HCT116 (cell line): ENCODE data around the gene DISP2. TPM values are rescaled to one million over a fixed set of nuclear protein-coding genes. Genes with fewer than 3 reads are reported as not detected.

Experiments
- ATAC-seq: fragments of 200-7000 bp; cut with Tn5 transposase; 2 replicates; pipeline ENCODE4 v1.9.1; 2020; ENCODE audit warnings: mild to moderate bottlenecking, moderate library complexity
- BruUV-seq: library from RNA; stranded (reverse); fragments of 400-500 nt; replicated peaks from 2 replicates; lab custom pipeline; 2021; lab: Mats Ljungman, UMichigan
- CTCF ChIA-PET: fragments of 300-600 bp; sonication (Branson Sonifier 250); formaldehyde crosslinking; loops from one replicate; lab custom pipeline; 2021; ENCODE audit warnings: antibody characterized with exemption; lab: Charles Lee
- POLR2A ChIA-PET: fragments of 300-600, 350-600 bp; sonication (Branson Sonifier 250); formaldehyde crosslinking; loops from one replicate; lab custom pipeline; 2021; ENCODE audit warnings: antibody characterized with exemption; lab: Charles Lee
- RAD21 ChIA-PET, 2 experiments: fragments of 300-600 bp; sonication (Branson Sonifier 250); formaldehyde crosslinking; loops; one replicate each; lab custom pipeline; 2023; ENCODE audit warnings: low total read pairs in 2 of 2; ENCODE audit not compliant: uncharacterized antibody in 2 of 2, unreplicated experiment in 2 of 2, low non-redundant PET in 1 of 2; lab: Charles Lee
- DNase-seq: peaks from one replicate; pipeline ENCODE4 v3.0.0-alpha.2; 2010; ENCODE audit warnings: low read depth, low spot score
- H2AFZ ChIP-seq: fragments of 200-600 bp; shearing (Covaris generic), sonication (generic); 2 replicates; pipeline ENCODE4 v1.6.1; 2017; ENCODE audit warnings: low read depth, mixed run types, mixed read lengths, antibody characterized with exemption, low read length; ENCODE audit not compliant: poor library complexity, severe bottlenecking
- H3K27ac ChIP-seq: 2 replicates; pipeline ENCODE4 v1.5.1; 2012; ENCODE audit warnings: low read depth, low read length
- H3K27me3 ChIP-seq: fragments of 200-600 bp; sonication (generic); 2 replicates; pipeline ENCODE4 v1.6.1; 2016; ENCODE audit warnings: mixed run types, low read length, mixed read lengths; ENCODE audit not compliant: insufficient read depth
- H3K36me3 ChIP-seq, 2 experiments: fragments of 200-500 bp in 1 of 2; fragments of 200-600 bp in 1 of 2; sonication (Bioruptor generic) in 1 of 2; sonication (generic) in 1 of 2; 2 replicates each; pipeline versions ENCODE4 v1.5.1 to v1.6.1; 2014 to 2016; ENCODE audit warnings: low read length in 2 of 2, inconsistent platforms in 1 of 2, mixed read lengths in 1 of 2, mixed run types in 1 of 2; ENCODE audit not compliant: insufficient read depth in 2 of 2, control insufficient read depth in 1 of 2
- H3K4me1 ChIP-seq, 2 experiments: fragments of 200-600 bp in 1 of 2; sonication (generic) in 1 of 2; 2 replicates each; pipeline versions ENCODE4 v1.5.1 to v1.6.1; 2012 to 2017; ENCODE audit warnings: low read length in 2 of 2, inconsistent platforms in 1 of 2, mild to moderate bottlenecking in 1 of 2, mixed read lengths in 1 of 2, mixed run types in 1 of 2, moderate library complexity in 1 of 2; ENCODE audit not compliant: insufficient read depth in 2 of 2, control insufficient read depth in 1 of 2
- H3K4me2 ChIP-seq: fragments of 200-600 bp; sonication (generic); 2 replicates; pipeline ENCODE4 v1.6.1; 2017; ENCODE audit warnings: mixed run types, low read length, mixed read lengths
- H3K4me3 ChIP-seq, 2 experiments: fragments of 200-600 bp in 1 of 2; sonication (generic) in 1 of 2; replicated peaks in 1 of 2; 2 replicates each; pipeline ENCODE4 v1.5.1; 2011 to 2016; ENCODE audit warnings: low read length in 2 of 2, control low read depth in 1 of 2, low read depth in 1 of 2, mild to moderate bottlenecking in 1 of 2, mixed read lengths in 1 of 2, mixed run types in 1 of 2
- H3K79me2 ChIP-seq: fragments of 200-600 bp; sonication (generic); 2 replicates; pipeline ENCODE4 v1.6.1; 2017; ENCODE audit warnings: mild to moderate bottlenecking, mixed run types, low read length, moderate library complexity, mixed read lengths; ENCODE audit not compliant: insufficient read depth
- H3K9ac ChIP-seq: fragments of 200-600 bp; sonication (generic); 2 replicates; pipeline ENCODE4 v1.6.1; 2016; ENCODE audit warnings: low read length, mixed read lengths
- H3K9me2 ChIP-seq: fragments of 200-600 bp; sonication (generic), shearing (Covaris generic); 2 replicates; pipeline ENCODE4 v1.6.1; 2017; ENCODE audit warnings: mixed run types, mild to moderate bottlenecking, moderate library complexity; ENCODE audit not compliant: insufficient read depth
- H3K9me3 ChIP-seq, 2 experiments: fragments of 200-500 bp in 1 of 2; fragments of 200-600 bp in 1 of 2; sonication (Bioruptor generic) in 1 of 2; sonication (generic) in 1 of 2; 2 replicates each; pipeline ENCODE4 v1.6.1; 2014 to 2017; ENCODE audit warnings: low read length in 2 of 2, mixed read lengths in 2 of 2, inconsistent platforms in 1 of 2, low read depth in 1 of 2, mild to moderate bottlenecking in 1 of 2, mixed run types in 1 of 2, moderate library complexity in 1 of 2; ENCODE audit not compliant: control insufficient read depth in 1 of 2, insufficient read depth in 1 of 2
- H4K20me1 ChIP-seq: fragments of 200-600 bp; sonication (generic), shearing (Covaris generic); 2 replicates; pipeline ENCODE4 v1.6.1; 2017; ENCODE audit warnings: mixed run types, mild to moderate bottlenecking, moderate library complexity; ENCODE audit not compliant: insufficient read depth
- CEBPB ChIP-seq: IDR thresholded peaks from 2 replicates; pipeline ENCODE4 v1.6.1; 2012; ENCODE audit warnings: low read depth
- EZH2 ChIP-seq: fragments of 200-600 bp; sonication (generic); IDR thresholded peaks from 2 replicates; pipeline ENCODE4 v1.6.1; 2017; ENCODE audit warnings: antibody characterized with exemption, mixed run types
- EZH2phosphoT487 ChIP-seq: fragments of 200-600 bp; IDR thresholded peaks from 2 replicates; pipeline ENCODE4 v1.6.1; 2018; ENCODE audit warnings: antibody characterized with exemption, borderline replicate concordance
- MAX ChIP-seq: IDR thresholded peaks from 2 replicates; pipeline ENCODE4 v1.6.1; 2012
- YY1 ChIP-seq: IDR thresholded peaks from 2 replicates; pipeline ENCODE4 v1.6.1; 2011; ENCODE audit warnings: low read length, low read depth, moderate library complexity, mild to moderate bottlenecking; ENCODE audit not compliant: insufficient replicate concordance; ENCODE audit errors: extremely low read depth
- ZBTB33 ChIP-seq: IDR thresholded peaks from 2 replicates; pipeline ENCODE4 v1.6.1; 2011; ENCODE audit warnings: mild to moderate bottlenecking, low read length, moderate library complexity; ENCODE audit not compliant: insufficient replicate concordance; ENCODE audit errors: extremely low read depth
- intact Hi-C: fragments of 100-400 bp; cut with micrococcal nuclease; formaldehyde crosslinking; loops from 2 replicates; pipeline ENCODE4 v1.10.0; 2022
- total RNA-seq: library from RNA; stranded (reverse); gene quantifications from one replicate; pipeline ENCODE4 v1.2.1, GENCODE V29; 2021; ENCODE audit not compliant: unreplicated experiment
- TF ChIP-seq, protein P1 (sequence below), 3 experiments: fragments of 200-600 bp in 1 of 3; sonication (generic) in 1 of 3; IDR thresholded peaks in 2 of 3; conservative IDR thresholded peaks in 1 of 3; 2 replicates each; pipeline ENCODE4 v1.5.1; 2012 to 2017; ENCODE audit warnings: low read depth in 2 of 3, low read length in 2 of 3, antibody characterized with exemption in 1 of 3, borderline replicate concordance in 1 of 3, control low read depth in 1 of 3, mild to moderate bottlenecking in 1 of 3, mixed read lengths in 1 of 3, mixed run types in 1 of 3, moderate library complexity in 1 of 3; ENCODE audit not compliant: insufficient read depth in 1 of 3

The DISP2 gene
- total RNA-seq, 1 experiment from 2014 or later = 3.3 TPM

GRCh38 chr15:40335938-40336743 lies 21.9 kb upstream of the DISP2 start:
- Histone ChIP-seq H2AFZ (no peak overlapping the region), H3K79me2 (peaks cover 5% of the 10 kb centered on the region; the same call in 1 of the 2 replicates), H3K9me3 (no peaks in the 10 kb centered on the region), H3K27ac (no peak overlapping the region), H3K4me2 (no peak overlapping the region), H3K9ac (no peak overlapping the region), H4K20me1 (no peaks in the 10 kb centered on the region), H3K9me2 (no peaks in the 10 kb centered on the region), H3K27me3 (no peaks in the 10 kb centered on the region), H3K36me3 (peaks cover 0 to 7% of the 10 kb centered on the region in 2 experiments; a peak in 1 of 4 replicates), H3K4me1 (peaks cover 33 to 41% of the 10 kb centered on the region in 2 experiments), H3K4me3 (no peak overlapping the region)
- DNase-seq (no peak), ATAC-seq (no peak)
- no TSS peak for BruUV-seq
- CTCF ChIA-PET = interaction anchor here (4.8 to 5.2 kb wide), 3 partner anchors 9 to 58 kb away, joined by 44 to 55 read pairs (median 44); partner anchors contain the start of gene INAFM2
- POLR2A ChIA-PET = no interaction called here
- intact Hi-C loops = no loop called here
- TF ChIP-seq MAX = no peak
- TF ChIP-seq, protein P1, sequence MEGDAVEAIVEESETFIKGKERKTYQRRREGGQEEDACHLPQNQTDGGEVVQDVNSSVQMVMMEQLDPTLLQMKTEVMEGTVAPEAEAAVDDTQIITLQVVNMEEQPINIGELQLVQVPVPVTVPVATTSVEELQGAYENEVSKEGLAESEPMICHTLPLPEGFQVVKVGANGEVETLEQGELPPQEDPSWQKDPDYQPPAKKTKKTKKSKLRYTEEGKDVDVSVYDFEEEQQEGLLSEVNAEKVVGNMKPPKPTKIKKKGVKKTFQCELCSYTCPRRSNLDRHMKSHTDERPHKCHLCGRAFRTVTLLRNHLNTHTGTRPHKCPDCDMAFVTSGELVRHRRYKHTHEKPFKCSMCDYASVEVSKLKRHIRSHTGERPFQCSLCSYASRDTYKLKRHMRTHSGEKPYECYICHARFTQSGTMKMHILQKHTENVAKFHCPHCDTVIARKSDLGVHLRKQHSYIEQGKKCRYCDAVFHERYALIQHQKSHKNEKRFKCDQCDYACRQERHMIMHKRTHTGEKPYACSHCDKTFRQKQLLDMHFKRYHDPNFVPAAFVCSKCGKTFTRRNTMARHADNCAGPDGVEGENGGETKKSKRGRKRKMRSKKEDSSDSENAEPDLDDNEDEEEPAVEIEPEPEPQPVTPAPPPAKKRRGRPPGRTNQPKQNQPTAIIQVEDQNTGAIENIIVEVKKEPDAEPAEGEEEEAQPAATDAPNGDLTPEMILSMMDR (IDR thresholded peaks at IDR 0.05 in 2 of 3, conservative IDR thresholded peaks at IDR 0.05 in 1 of 3; ENCODE audit: borderline replicate concordance in 1 of 3, insufficient read depth in 1 of 3, low read depth in 2 of 3, low read length in 2 of 3) = no peak
- no peak for TF ChIP-seq EZH2phosphoT487
- no peak for TF ChIP-seq ZBTB33
- TF ChIP-seq CEBPB = no peak
- no peak for TF ChIP-seq YY1
- TF ChIP-seq EZH2 = no peak
- RAD21 ChIA-PET = no interaction called here
